ENCODE results near the gene SEZ6.

The SEZ6 gene

GRCh38 chr17:28961391-28961790, 44.4 kb downstream of the SEZ6 start:
- no peak for TF ChIP-seq CTCF (IDR thresholded peaks at IDR 0.05; ENCODE audit: insufficient read depth, low read depth, low read length, missing control alignments)
- H3K4me3 ChIP-seq (ENCODE audit: low read depth, low read length): no peak overlapping the region
- DNase-seq (ENCODE audit: low read depth): no peak

- TF ChIP-seq CTCF (IDR thresholded peaks at IDR 0.05; ENCODE audit: insufficient read depth, low read depth, low read length, missing control alignments): no peak
- no peak for DNase-seq (ENCODE audit: low read depth)
- no peak overlapping the region for H3K4me3 ChIP-seq (ENCODE audit: low read depth, low read length)
Measured at GRCh38 chr17:28960256-28961061, 45.4 kb downstream of the SEZ6 start.

GRCh38 chr17:28959471-28959871, 46.4 kb downstream of the SEZ6 start:
- DNase-seq (ENCODE audit: low read depth): no peak

GRCh38 chr17:28958820-28959455, 46.9 kb downstream of the SEZ6 start:
- no peak for TF ChIP-seq CTCF (IDR thresholded peaks at IDR 0.05; ENCODE audit: insufficient read depth, low read depth, low read length, missing control alignments)
- H3K4me3 ChIP-seq (ENCODE audit: low read depth, low read length): no peak overlapping the region
- no peak for DNase-seq (ENCODE audit: low read depth)

More at GRCh38 chr17:28959471-28959871, 46.4 kb downstream of the SEZ6 start:
- H3K4me3 ChIP-seq (ENCODE audit: low read depth, low read length): no peak overlapping the region
- no peak for TF ChIP-seq CTCF (IDR thresholded peaks at IDR 0.05; ENCODE audit: insufficient read depth, low read depth, low read length, missing control alignments)

- no peak overlapping the region for H3K4me3 ChIP-seq (ENCODE audit: low read depth, low read length)
- no peak for TF ChIP-seq CTCF (IDR thresholded peaks at IDR 0.05; ENCODE audit: insufficient read depth, low read depth, low read length, missing control alignments)
- DNase-seq (ENCODE audit: low read depth): no peak
Measured at GRCh38 chr17:28957992-28958355, 47.9 kb downstream of the SEZ6 start.

GRCh38 chr17:28957277-28957991, 48.4 kb downstream of the SEZ6 start:
- no peak for DNase-seq (ENCODE audit: low read depth)
- no peak for TF ChIP-seq CTCF (IDR thresholded peaks at IDR 0.05; ENCODE audit: insufficient read depth, low read depth, low read length, missing control alignments)
- H3K4me3 ChIP-seq (ENCODE audit: low read depth, low read length): no peak overlapping the region
